CMK (cell line): ENCODE results near the gene CNTN4.

ENCODE experiments used
- DNase-seq: peaks from one replicate; pipeline ENCODE4 v3.0.0-alpha.2; 2010; ENCODE audit warnings: low read depth

Gene CNTN4

GRCh38 chr3:2861120-2861519 lies 762.5 kb downstream of the CNTN4 start:
- DNase-seq, result no peak

GRCh38 chr3:2861920-2862319 lies 763.3 kb downstream of the CNTN4 start:
- no peak for DNase-seq

- DNase-seq, result no peak
Measured at GRCh38 chr3:2862366-2862765, 763.7 kb downstream of the CNTN4 start.

GRCh38 chr3:2863127-2863526 lies 764.5 kb downstream of the CNTN4 start:
- no peak for DNase-seq

GRCh38 chr3:2869905-2870304 lies 771.2 kb downstream of the CNTN4 start:
- no peak for DNase-seq

GRCh38 chr3:2870724-2871333 lies 772.2 kb downstream of the CNTN4 start:
- DNase-seq, result no peak

GRCh38 chr3:2872884-2873283 lies 774.2 kb downstream of the CNTN4 start:
- no peak for DNase-seq

- DNase-seq, result no peak
Measured at GRCh38 chr3:2873986-2874385, 775.3 kb downstream of the CNTN4 start.

GRCh38 chr3:2875699-2876098 lies 777.0 kb downstream of the CNTN4 start:
- no peak for DNase-seq

GRCh38 chr3:2876362-2876761 lies 777.7 kb downstream of the CNTN4 start:
- no peak for DNase-seq

GRCh38 chr3:2879023-2879422 lies 780.4 kb downstream of the CNTN4 start:
- DNase-seq, result no peak

GRCh38 chr3:2879587-2879986 lies 780.9 kb downstream of the CNTN4 start:
- DNase-seq, result no peak

- DNase-seq, result no peak
Measured at GRCh38 chr3:2880218-2880756, 781.6 kb downstream of the CNTN4 start.

- no peak for DNase-seq
Measured at GRCh38 chr3:2883283-2883682, 784.6 kb downstream of the CNTN4 start.

GRCh38 chr3:2888592-2888991 lies 789.9 kb downstream of the CNTN4 start:
- no peak for DNase-seq

GRCh38 chr3:2889736-2890135 lies 791.1 kb downstream of the CNTN4 start:
- DNase-seq, result no peak

- DNase-seq, result no peak
Measured at GRCh38 chr3:2896308-2896939, 797.8 kb downstream of the CNTN4 start.

- DNase-seq, result no peak
Measured at GRCh38 chr3:2897821-2898220, 799.2 kb downstream of the CNTN4 start.

GRCh38 chr3:2898591-2899353 lies 800.1 kb downstream of the CNTN4 start:
- DNase-seq, result no peak

GRCh38 chr3:2904054-2904453 lies 805.4 kb downstream of the CNTN4 start:
- DNase-seq, result no peak

GRCh38 chr3:2908693-2909351 lies 810.2 kb downstream of the CNTN4 start:
- no peak for DNase-seq

- no peak for DNase-seq
Measured at GRCh38 chr3:2910997-2911396, 812.3 kb downstream of the CNTN4 start.

- no peak for DNase-seq
Measured at GRCh38 chr3:2915826-2916225, 817.2 kb downstream of the CNTN4 start.
